Measurements from ENCODE around the gene SARDH. TPM values are rescaled to one million over a fixed set of nuclear protein-coding genes. Genes with fewer than 3 reads are reported as not detected.

SARDH gene
- total and polyA plus RNA-seq, 9 of the 15 experiments (the other 6 are each of a cell fraction or from before 2014, with no cell fraction given): 0.14 TPM; not detected in 8

- H3K9ac ChIP-seq (ENCODE audit: insufficient read depth in 1 of 2, low read depth in 2 of 2, low read length in 2 of 2): no peak overlapping the region; a peak in 1 of 4 replicates
- no peak overlapping the region for H3K4me2 ChIP-seq (ENCODE audit: insufficient read depth, low read length)
- ChIA-PET CTCF (ENCODE audit: low intra/inter-chr PET ratio) (no interaction called here), POLR2A (interaction anchor here (1.2 kb wide), 1 partner anchor 15 kb away, joined by 3 read pairs; no protein-coding TSS in a partner anchor)
- no peaks in the 10 kb centered on the region for H3K79me2 ChIP-seq (ENCODE audit: control insufficient read depth, insufficient read depth, low read length)
- peaks cover 0 to 74% of the 10 kb centered on the region in 2 experiments; a peak in 2 of 5 replicates for H3K27me3 ChIP-seq (ENCODE audit: control insufficient read depth in 2 of 2, insufficient read depth in 2 of 2, low read length in 2 of 2)
- H4K20me1 ChIP-seq (replicated peaks; ENCODE audit: control insufficient read depth, insufficient read depth, low read length): peaks cover 2% of the 10 kb centered on the region; the same call in 1 of the 2 replicates
- WGBS (ENCODE audit: insufficient coverage, low coverage, missing lambda C conversion rate): 0% methylated on average over 17 of the region's 27 CpGs
- FAIRE-seq (no peak), ATAC-seq (no peak), DNase-seq (ENCODE audit: extremely low read depth in 1 of 4, low spot score in 3 of 4) (no peak)
- no peak for TF ChIP-seq ELF4 (CRISPR knock-in tag; IDR thresholded peaks at IDR 0.05)
- no peak overlapping the region for H3K27ac ChIP-seq (ENCODE audit: extremely low read depth, low read depth, low read length)
- no peak overlapping the region for H3K4me3 ChIP-seq
- H3K36me3 ChIP-seq (ENCODE audit: control insufficient read depth, insufficient read depth, low read length): no peaks in the 10 kb centered on the region
- BruUV-seq (replicated peaks): no TSS peak
- peaks cover 0 to 8% of the 10 kb centered on the region in 2 experiments; a peak in 3 of 5 replicates for H3K4me1 ChIP-seq (replicated peaks in 1 of 2; ENCODE audit: control insufficient read depth in 2 of 2, insufficient read depth in 2 of 2, low read length in 2 of 2)
- intact Hi-C loops (cut with micrococcal nuclease) (no loop called here), in situ Hi-C loops (cut with MboI) (no loop called here)
- no peaks in the 10 kb centered on the region for H3K9me1 ChIP-seq (ENCODE audit: control insufficient read depth, insufficient read depth, low read length)
- H2AFZ ChIP-seq (ENCODE audit: low read depth, low read length): no peak overlapping the region
- H3K9me3 ChIP-seq (replicated peaks; ENCODE audit: control insufficient read depth, insufficient read depth, low read depth, low read length): no peaks in the 10 kb centered on the region
Measured at GRCh38 chr9:133632806-133633680, 105.1 kb downstream of the SARDH start.

GRCh38 chr9:133631111-133631510 is 107.0 kb downstream of the SARDH start:
- BruUV-seq (replicated peaks): no TSS peak
- Histone ChIP-seq H3K4me2 (ENCODE audit: insufficient read depth, low read length) (no peak overlapping the region), H3K9ac (ENCODE audit: insufficient read depth in 1 of 2, low read depth in 2 of 2, low read length in 2 of 2) (no peak overlapping the region), H3K27me3 (ENCODE audit: control insufficient read depth in 2 of 2, insufficient read depth in 2 of 2, low read length in 2 of 2) (peaks cover 0 to 58% of the 10 kb centered on the region in 2 experiments; a peak in 2 of 5 replicates), H3K4me3 (no peak overlapping the region), H4K20me1 (replicated peaks; ENCODE audit: control insufficient read depth, insufficient read depth, low read length) (0 out of 2 replicates have a peak, but pooled peaks cover 2% of the 10 kb centered on the region), H3K36me3 (ENCODE audit: control insufficient read depth, insufficient read depth, low read length) (no peaks in the 10 kb centered on the region), H3K79me2 (ENCODE audit: control insufficient read depth, insufficient read depth, low read length) (no peaks in the 10 kb centered on the region), H2AFZ (ENCODE audit: low read depth, low read length) (no peak overlapping the region), H3K4me1 (replicated peaks in 1 of 2; ENCODE audit: control insufficient read depth in 2 of 2, insufficient read depth in 2 of 2, low read length in 2 of 2) (peaks cover 0 to 8% of the 10 kb centered on the region in 2 experiments; a peak in 3 of 5 replicates), H3K9me1 (ENCODE audit: control insufficient read depth, insufficient read depth, low read length) (no peaks in the 10 kb centered on the region), H3K27ac (ENCODE audit: extremely low read depth, low read depth, low read length) (no peak overlapping the region), H3K9me3 (replicated peaks; ENCODE audit: control insufficient read depth, insufficient read depth, low read depth, low read length) (no peaks in the 10 kb centered on the region)
- in situ Hi-C loops (cut with MboI) (no loop called here), intact Hi-C loops (cut with micrococcal nuclease) (no loop called here)
- ChIA-PET CTCF (ENCODE audit: low intra/inter-chr PET ratio) (no interaction called here), POLR2A (no interaction called here)
- ATAC-seq (no peak), DNase-seq (ENCODE audit: extremely low read depth in 1 of 4, low spot score in 3 of 4) (no peak), FAIRE-seq (no peak)
- 1% methylated on average over 12 of the region's 12 CpGs for WGBS (ENCODE audit: insufficient coverage, low coverage, missing lambda C conversion rate)
- TF ChIP-seq BRF1 (IDR thresholded peaks at IDR 0.05; ENCODE audit: borderline replicate concordance, extremely low read depth, insufficient read length) (no peak), NFIC (IDR thresholded peaks at IDR 0.05) (no peak), RBM22 (IDR thresholded peaks at IDR 0.05; ENCODE audit: low read depth, low read length, poor library complexity, severe bottlenecking) (no peak), KDM4B (IDR thresholded peaks at IDR 0.05; ENCODE audit: borderline replicate concordance in 2 of 2, low read depth in 1 of 2) (no peak), POLR2AphosphoS2 (IDR thresholded peaks at IDR 0.05; ENCODE audit: low read length) (no peak), GATAD2B (IDR thresholded peaks at IDR 0.05; ENCODE audit: borderline replicate concordance) (no peak), THRA (IDR thresholded peaks at IDR 0.05) (no peak), ZBTB2 (IDR thresholded peaks at IDR 0.05) (no peak)
